RWPE1 (cell line): ENCODE results near the gene CACNA2D2.

Source experiments
- CTCF ChIA-PET: fragments of 350-600 bp; sonication (Branson Sonifier 250); formaldehyde crosslinking; extraction: SDS; loops from one replicate; lab custom pipeline; 2021; lab: Yijun Ruan, JAX
- POLR2A ChIA-PET: fragments of 400-600 bp; formaldehyde crosslinking; extraction: SDS; loops from one replicate; lab custom pipeline; 2020; ENCODE audit warnings: antibody characterized with exemption; ENCODE audit not compliant: low non-redundant PET; lab: Yijun Ruan, JAX
- DNase-seq: peaks from one replicate; pipeline ENCODE4 v3.0.0; 2012; ENCODE audit warnings: low spot score
- H3K27ac ChIP-seq: fragments of 450-650 bp; 2 replicates; pipeline ENCODE4 v1.5.1; 2017
- TF ChIP-seq, protein P1 (sequence below): fragments of 450-650 bp; conservative IDR thresholded peaks from 2 replicates; pipeline ENCODE4 v1.5.1; 2017; ENCODE audit warnings: low read depth, mild to moderate bottlenecking

CACNA2D2 gene

DNA sequence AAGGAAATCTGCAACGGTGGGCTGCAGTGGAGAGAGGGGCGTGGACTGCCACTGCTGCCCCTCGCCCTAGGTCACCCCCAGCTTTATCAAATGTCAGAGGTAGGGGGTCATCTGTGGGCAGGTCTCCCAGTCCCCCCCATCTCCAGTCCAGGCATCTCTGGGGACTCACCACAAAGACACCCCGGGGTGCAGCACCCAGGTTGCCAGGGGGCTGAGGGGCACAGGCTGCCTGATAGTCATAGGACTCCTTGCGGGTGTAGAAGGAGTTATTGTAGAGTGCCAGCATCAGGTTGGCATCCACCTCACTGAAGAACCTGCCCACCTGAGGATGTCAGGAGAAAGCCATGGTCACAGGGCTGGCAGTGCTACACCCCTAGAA is 137.6 kb downstream of the CACNA2D2 start:
- no peak for DNase-seq
- ChIA-PET CTCF (no interaction called here), POLR2A (no interaction called here)
- H3K27ac ChIP-seq: peak overlapping the region; percentile 54; the same call in 1 of the 2 replicates
- TF ChIP-seq, protein P1, sequence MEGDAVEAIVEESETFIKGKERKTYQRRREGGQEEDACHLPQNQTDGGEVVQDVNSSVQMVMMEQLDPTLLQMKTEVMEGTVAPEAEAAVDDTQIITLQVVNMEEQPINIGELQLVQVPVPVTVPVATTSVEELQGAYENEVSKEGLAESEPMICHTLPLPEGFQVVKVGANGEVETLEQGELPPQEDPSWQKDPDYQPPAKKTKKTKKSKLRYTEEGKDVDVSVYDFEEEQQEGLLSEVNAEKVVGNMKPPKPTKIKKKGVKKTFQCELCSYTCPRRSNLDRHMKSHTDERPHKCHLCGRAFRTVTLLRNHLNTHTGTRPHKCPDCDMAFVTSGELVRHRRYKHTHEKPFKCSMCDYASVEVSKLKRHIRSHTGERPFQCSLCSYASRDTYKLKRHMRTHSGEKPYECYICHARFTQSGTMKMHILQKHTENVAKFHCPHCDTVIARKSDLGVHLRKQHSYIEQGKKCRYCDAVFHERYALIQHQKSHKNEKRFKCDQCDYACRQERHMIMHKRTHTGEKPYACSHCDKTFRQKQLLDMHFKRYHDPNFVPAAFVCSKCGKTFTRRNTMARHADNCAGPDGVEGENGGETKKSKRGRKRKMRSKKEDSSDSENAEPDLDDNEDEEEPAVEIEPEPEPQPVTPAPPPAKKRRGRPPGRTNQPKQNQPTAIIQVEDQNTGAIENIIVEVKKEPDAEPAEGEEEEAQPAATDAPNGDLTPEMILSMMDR: no peak

GRCh38 chr3:50365080-50365841 is 138.2 kb downstream of the CACNA2D2 start:
- ChIA-PET CTCF (interaction anchor here (0.5 to 0.6 kb wide), 3 partner anchors 60 to 988 kb away, joined by 3 read pairs; no protein-coding TSS in a partner anchor), POLR2A (no interaction called here)
- DNase-seq: peak; percentile 90
- TF ChIP-seq, protein P1: no peak
- H3K27ac ChIP-seq: peak overlapping the region; percentile 54

GRCh38 chr3:50364573-50365079 is 138.8 kb downstream of the CACNA2D2 start:
- ChIA-PET POLR2A (no interaction called here), CTCF (interaction anchor here (0.5 to 0.6 kb wide), 2 partner anchors 172 to 988 kb away, joined by 3 read pairs; no protein-coding TSS in a partner anchor)
- peak overlapping the region; percentile 54 for H3K27ac ChIP-seq
- TF ChIP-seq, protein P1: no peak
- DNase-seq: no peak

DNA sequence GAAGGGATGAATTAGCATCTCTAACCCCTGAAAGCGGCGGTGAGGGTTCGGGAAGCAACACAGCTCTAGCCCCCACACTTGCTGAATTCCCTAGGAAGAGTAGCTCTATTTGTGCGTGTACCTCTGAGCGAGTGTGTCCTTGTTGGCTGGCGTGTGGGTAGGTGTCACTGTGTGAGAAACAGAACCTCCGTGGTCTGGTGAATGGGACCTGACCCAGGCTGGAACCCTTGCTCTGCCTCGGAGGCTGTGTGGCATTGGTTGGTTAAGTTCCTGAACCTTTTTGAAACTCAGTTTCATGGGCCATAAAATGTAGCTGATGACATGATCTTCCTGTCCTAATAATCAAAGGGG is 143.7 kb downstream of the CACNA2D2 start:
- ChIA-PET CTCF (no interaction called here), POLR2A (no interaction called here)
- DNase-seq: no peak
- TF ChIP-seq, protein P1: no peak
- H3K27ac ChIP-seq: peak overlapping the region; percentile 77

DNA sequence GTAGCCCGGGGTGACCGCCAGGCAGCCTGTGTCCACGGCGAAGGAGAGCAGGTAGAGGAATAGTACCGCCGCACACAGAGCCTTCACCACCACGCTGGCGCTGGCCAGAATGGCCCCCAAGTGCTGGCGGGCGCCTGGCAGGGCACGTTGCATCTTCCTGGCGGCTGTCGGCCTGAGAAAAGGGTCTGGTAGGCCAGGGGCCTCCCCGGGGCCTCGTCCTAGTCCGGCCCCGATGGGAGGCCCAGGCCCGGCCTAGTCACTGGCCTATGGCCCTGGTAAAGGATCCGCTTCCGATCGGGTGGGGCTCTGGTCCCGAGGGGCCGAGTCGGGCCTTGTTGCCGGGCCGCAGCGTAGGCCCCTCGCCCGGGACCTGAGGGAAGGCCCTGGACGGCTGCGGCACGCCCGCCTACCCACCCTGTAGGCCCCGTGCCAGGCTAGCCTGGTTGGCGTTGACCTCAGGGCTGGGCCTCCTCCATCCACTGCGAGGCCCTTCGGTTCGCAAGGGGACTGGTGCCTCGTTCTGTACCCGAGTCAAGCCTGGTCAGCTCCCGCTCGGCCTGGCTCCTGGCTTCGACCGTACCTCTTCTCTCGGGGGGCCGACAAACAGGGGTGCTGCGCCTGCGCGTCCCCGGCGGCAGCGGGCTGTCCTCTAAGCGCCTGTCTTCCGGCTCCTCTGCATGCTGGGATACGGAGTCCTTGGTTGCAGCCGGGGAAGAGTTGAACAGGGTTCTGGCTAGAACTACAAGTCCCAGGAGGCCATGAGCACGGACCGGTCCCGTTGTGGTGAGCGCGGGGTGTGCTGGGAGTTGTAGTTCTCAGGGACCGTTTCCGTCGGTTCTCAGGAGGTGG is 144.3 kb downstream of the CACNA2D2 start, which contains the start of gene TMEM115:
TSS of gene TMEM115 (minus strand) at position 611 of the 849 bp plus-strand sequence. CDS start at position 153, 458 bp downstream.
- H3K27ac ChIP-seq: peak within 1 kb of the TSS; percentile 77
- TF ChIP-seq, protein P1: no peak
- ChIA-PET CTCF (no interaction called here), POLR2A (no interaction called here)
- peak; percentile 88 for DNase-seq

GRCh38 chr3:50358355-50358910 is 145.0 kb downstream of the CACNA2D2 start:
- ChIA-PET POLR2A (no interaction called here), CTCF (no interaction called here)
- H3K27ac ChIP-seq: peak overlapping the region; percentile 77
- TF ChIP-seq, protein P1: no peak
- DNase-seq: no peak
